HG03520 (cell line): ENCODE data around the gene TFR2.

Experiments used
- ATAC-seq: cut with Tn5 transposase; IDR thresholded peaks from one replicate; pipeline ENCODE4 v1.9.1; 2021; ENCODE audit warnings: mild to moderate bottlenecking, moderate library complexity; ENCODE audit not compliant: unreplicated experiment

Gene TFR2

DNA sequence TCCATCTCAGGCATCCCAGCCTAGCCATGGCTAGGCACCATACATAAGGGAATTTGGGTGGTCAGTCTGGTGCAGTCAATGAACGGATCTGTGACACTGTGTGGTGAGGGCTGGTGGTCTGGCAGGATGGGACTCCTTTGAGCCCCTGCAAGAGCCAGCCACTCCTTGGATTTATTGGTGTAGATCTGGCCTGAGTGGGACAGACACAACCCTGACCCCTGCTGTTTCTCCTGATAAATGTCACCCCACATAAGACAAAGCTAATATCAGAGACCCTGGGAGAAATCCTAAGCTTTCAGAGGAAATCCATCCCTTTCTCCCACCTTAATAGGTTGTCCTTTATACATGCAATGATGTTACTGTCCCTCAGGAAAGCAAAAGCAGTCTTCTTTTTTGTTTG, 52.9 kb downstream of the TFR2 start:
- no peak for ATAC-seq

- ATAC-seq: peak; percentile 82
These were observed 54.9 kb downstream of the TFR2 start, which contains the start of gene FBXO24 for GRCh38 chr7:100586266-100587025. Gene FBXO24, plus strand, starts transcription at chr7:100586328. Its CDS starts 298 bp downstream, at chr7:100586626.

DNA sequence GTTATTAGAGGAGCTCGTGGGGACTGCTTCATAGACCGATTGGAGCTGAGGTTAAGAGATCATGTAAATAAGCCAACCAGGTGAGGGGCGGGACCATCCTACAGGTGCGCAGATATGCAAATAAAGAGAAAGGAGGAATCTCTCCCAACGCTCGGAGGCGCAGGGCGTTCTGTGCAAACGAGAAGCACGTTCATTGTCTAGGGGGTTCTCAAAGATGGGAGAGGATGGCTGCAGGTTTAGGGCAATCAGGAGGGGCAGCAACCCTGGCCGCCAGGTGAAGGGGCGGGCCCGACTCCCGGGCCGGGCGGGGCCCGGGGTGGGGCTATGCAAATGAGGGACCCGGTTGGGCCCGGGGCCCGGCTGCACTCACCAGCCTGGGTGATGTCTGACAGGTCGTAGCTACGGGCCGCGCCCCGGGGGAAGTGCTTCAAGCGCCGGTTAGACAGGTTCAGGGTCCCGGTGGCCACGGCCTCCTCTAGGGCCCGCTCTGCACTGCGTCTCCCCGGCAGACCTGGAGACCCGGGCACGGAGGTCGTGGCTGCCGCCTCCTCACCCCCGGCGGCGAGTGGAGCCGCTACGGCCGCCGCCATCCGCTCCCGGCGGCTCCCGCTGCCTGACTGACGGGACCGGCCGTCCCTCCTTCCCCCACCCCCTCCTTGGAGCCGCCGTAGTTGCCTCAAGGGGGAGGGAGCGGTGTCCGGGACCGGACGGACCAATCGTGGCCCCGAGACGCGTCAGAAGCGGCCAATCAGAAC, 55.7 kb downstream of the TFR2 start, which contains the start of gene LRCH4:
Gene LRCH4, minus strand, starts transcription at position 619 of the 755 bp plus-strand sequence. Its CDS starts 29 bp downstream, at position 590.
- ATAC-seq: no peak

- no peak for ATAC-seq
These were observed 56.5 kb downstream of the TFR2 start for GRCh38 chr7:100584683-100585510.

- ATAC-seq: no peak
These were observed 57.2 kb downstream of the TFR2 start for GRCh38 chr7:100584054-100584682.

DNA sequence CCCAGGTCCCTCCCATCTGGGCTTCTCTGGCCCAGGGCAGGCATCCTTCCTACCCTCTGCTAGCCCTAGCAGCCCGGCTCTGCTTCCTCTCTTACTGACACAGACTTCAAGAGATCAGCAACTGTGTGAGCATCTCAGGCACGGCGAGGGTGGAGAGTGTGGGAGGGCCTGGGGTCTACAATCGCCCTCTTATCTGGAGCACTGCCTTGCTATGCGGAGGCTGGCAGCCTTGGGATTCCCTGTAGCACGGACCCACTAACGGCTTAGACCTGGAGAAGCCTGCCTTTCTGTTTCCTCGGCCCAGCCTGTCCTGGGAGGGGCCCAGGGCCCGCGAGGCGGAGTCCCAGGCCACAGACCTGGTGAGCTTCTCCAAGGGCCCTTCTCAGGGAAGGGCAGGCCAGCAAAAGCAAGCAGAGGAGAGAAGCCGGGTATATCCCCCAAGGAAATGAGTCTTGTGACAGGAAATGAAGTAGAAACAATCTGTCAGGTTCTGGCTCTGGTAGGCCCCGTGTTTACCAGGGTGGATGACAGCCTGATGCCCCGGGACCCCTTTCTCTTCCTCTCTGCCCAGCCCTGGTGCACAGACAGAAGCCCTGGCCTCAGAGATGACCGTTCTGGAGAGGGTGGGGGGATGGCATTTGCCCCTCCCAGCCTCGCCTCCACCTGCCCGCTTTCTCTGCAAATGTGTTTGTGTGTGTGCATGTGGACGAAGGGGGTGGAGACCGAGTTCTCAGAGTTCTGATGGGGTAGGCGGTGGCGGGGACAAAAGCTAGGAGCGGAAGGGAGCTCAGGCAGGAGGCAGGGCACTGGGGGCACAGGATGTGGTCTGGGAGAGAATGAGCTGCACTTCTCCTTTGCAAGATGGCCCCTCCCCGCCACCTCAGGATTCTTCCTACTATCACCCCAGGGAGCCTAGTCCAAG, 58.0 kb downstream of the TFR2 start:
- no peak for ATAC-seq

DNA sequence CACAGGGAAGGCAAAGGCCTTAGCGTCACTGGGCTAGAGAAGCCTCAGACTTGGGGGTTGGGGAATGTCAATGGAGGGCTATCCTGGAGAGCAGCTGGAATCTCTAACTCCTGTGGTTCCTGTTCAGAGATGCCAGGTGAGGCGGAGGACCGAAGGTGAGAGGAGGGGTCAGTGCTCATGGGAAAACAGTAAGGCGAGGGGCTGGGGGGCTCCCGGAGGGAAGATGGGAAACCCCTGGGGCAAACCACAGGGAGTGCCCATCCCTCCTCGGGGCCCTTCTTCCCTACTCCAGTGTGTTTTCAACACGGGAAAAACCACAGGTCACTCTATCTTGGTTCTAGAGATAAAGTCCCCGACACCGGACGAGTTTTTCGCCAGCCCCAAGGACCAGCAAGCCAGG, 58.7 kb downstream of the TFR2 start:
- no peak for ATAC-seq

- no peak for ATAC-seq
These were observed 59.2 kb downstream of the TFR2 start for GRCh38 chr7:100582041-100582579.

GRCh38 chr7:100580466-100581283, 60.7 kb downstream of the TFR2 start:
- ATAC-seq: no peak

DNA sequence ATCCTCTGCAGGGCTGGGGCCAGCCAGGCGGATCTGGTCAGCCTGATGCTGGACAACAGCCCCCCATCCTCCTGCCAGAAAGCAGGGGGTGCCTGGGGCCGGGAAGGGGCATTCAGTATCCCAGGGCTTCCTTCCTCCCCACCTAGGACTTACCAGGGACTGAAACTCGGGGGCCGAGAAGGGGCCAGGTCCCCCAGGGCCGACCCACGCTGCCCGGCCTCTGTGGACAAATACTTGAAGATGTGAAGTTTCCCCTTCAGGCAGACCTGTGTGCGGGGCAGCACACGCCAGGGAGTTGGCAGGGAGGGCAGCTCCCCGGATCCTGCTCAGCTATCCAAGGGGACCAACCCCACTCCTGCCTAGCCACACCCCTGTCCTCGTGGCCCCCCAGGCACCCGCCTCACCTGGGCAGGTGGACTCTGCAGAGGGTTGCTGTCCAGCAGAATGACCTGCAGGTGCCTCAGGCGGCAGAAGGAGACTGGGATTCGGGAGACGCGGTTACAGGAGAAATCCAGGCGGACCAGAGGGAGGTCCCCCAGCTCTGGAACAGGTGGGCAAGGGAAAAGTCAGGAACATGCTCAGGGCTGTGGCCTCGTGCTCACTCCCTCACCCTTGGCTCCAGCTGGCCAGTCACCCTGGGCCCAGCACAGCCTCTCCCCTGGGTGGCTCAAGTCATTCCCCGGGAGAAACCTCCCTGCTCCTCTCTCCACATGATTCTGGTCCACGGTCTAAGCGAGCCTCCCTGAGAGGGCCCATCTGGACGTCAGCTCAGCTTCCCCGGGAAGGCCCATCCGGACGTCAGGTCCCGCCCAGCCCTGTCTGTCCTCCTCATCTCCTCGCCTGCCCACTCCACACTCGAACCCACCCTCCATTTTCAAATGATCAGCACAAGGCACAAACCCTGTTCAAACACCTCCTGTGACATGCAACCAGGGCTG, 62.8 kb downstream of the TFR2 start:
- ATAC-seq: no peak

GRCh38 chr7:100577507-100577906, 63.8 kb downstream of the TFR2 start:
- no peak for ATAC-seq

DNA sequence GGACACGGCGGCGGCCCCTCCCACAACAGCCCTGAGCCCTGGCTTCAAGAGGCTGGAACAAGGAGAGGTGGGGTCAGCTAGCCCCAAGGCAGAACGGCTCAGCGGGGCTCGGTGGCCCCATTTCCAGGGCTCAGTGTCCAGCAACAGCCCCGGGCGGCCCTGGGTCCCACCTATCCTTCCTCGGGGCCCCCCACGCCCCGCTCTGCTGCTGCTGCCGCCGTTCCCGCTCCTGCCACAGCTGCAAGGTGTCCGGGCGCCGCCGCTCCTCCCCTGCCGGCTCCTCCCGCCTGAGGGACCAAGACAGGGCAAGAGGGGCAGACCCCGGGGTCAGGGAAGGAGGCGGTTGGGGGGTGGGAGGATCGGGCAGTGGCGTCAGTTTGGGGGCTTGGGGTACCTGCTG, 64.2 kb downstream of the TFR2 start:
- no peak for ATAC-seq

DNA sequence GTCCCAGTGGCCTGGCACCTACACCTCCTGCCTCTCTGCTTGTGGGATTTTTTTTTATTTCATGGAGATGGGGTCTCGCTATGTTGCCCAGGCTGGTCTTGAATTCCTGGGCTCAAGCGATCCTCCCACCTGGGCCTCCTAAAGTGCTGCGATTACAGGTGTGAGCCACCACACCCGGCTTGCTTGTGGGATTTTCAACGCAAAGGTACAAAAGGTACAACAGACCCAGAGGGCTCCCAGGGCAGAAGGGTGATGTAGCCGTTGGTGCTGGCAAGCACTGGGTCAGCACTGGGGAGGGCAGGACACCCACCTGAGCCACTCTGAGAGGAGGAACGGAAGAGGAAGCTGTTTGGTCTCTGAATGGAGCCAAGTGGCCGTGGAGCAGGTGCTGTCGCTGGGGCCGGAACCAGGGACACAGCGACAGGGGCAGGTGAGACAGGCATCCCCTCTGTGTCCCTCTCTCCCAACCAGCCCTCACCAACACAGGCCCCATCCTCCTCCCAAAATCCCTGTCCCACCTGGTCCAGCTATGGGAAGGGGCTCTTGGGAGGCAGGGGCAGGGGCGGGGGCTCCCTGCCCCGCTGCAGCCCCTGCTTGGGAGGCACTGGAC, 64.9 kb downstream of the TFR2 start:
- ATAC-seq: no peak

DNA sequence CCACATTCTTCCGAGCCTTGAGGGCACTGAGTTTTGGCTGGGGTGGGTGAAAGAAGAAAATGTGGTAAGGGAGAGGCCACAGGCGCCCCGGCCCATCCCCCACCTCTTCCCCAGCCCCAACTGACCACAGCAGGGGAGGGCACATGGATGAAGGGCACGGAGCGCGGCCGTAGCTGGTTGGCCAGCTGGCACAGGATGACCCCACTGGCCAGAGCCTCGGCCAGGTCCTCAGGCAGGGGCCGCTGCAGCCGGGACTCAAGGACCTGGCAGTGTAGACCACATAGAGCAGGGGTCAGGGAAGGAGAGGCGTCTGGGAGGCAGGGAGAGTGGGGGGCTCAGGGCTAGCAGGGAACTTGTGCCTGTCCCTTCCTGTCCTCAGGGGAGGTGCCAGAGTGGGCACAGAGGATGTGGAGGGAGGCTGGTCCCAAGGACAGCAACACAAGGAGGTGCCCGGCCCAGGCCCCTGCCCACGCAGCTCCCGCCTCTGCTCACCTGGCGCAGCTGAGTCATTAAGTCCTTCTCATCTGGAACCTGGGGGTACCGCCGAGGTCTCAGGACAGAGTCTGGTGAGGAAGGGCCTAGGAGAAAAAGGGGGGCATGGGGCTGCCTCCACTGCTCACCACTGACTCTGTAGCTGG, 65.5 kb downstream of the TFR2 start:
- ATAC-seq: no peak

DNA sequence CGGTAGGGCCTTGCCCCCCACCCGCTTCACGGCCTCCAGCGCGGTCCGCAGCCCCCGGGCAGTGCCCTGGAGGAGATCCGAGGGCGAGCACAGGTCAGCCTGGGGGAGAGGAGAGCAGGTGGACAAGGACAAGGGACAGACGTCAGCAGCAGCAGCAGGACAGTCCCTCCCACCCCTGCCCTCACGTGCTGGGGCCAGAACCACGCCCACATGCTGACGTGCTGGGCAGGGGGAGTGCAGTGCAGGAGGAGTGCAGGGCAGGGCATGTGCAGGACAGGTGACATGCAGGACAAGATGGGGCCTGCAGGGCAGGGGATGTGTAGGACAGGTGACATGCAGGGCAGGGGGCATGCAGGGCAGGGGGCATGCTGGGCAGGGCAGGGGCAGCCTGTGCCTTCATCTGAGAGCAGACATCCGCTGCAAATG, 66.1 kb downstream of the TFR2 start:
- no peak for ATAC-seq

- no peak for ATAC-seq
These were observed 66.8 kb downstream of the TFR2 start for GRCh38 chr7:100574362-100575205.
